K562 (cell line): ENCODE data around the gene TTC9B. TPM values are rescaled to one million over a fixed set of nuclear protein-coding genes. Genes with fewer than 3 reads are reported as not detected.

Experiments used
- ATAC-seq: fragments of 200-7000 bp; cut with Tn5 transposase; 3 replicates; pipeline ENCODE4 v1.9.1; 2020; ENCODE audit warnings: moderate library complexity
- BruUV-seq: library from RNA; stranded (reverse); fragments of 400-500 nt; replicated peaks from 2 replicates; lab custom pipeline; 2021; lab: Mats Ljungman, UMichigan
- CTCF ChIA-PET: fragments of 300-600 bp; formaldehyde crosslinking; extraction: SDS; loops from one replicate; lab custom pipeline; 2021; ENCODE audit warnings: low intra/inter-chr PET ratio; lab: Yijun Ruan, JAX
- POLR2A ChIA-PET: fragments of 300-600, 350-650 bp; sonication (Branson Sonifier 250); formaldehyde crosslinking; extraction: SDS; loops from one replicate; lab custom pipeline; 2021; ENCODE audit warnings: antibody characterized with exemption, inconsistent platforms; lab: Yijun Ruan, JAX
- DNase-seq, 4 experiments: peaks; one replicate each; pipeline versions ENCODE4 v3.0.0 to v3.0.0-alpha.2; 2011 to 2018; ENCODE audit warnings: low spot score in 3 of 4, mixed read lengths in 3 of 4; ENCODE audit errors: extremely low read depth in 1 of 4
- FAIRE-seq: peaks from 2 replicates; lab custom pipeline; 2011; peaks lifted over from hg19 to GRCh38; lab: Jason Lieb, UNC
- H2AFZ ChIP-seq: 2 replicates; pipeline ENCODE4 v1.6.0; 2011; ENCODE audit warnings: low read depth, low read length, control low read depth, inconsistent platforms
- H3K27ac ChIP-seq: fragments of 200-600 bp; 3 replicates; pipeline ENCODE4 v1.8.0; 2011; ENCODE audit warnings: low read depth, mild to moderate bottlenecking, control low read depth, inconsistent platforms, low read length, moderate library complexity, mixed read lengths; ENCODE audit errors: extremely low read depth
- H3K27me3 ChIP-seq, 2 experiments: fragments of 300-600 bp in 1 of 2; 2 replicates in 1 of 2; 3 replicates in 1 of 2; pipeline versions ENCODE4 v1.6.0 to v1.8.0; 2011; ENCODE audit warnings: inconsistent platforms in 2 of 2, low read length in 2 of 2, mild to moderate bottlenecking in 1 of 2, mixed read lengths in 1 of 2, moderate library complexity in 1 of 2; ENCODE audit not compliant: control insufficient read depth in 2 of 2, insufficient read depth in 2 of 2
- H3K36me3 ChIP-seq: fragments of 300-600 bp; 3 replicates; pipeline ENCODE4 v1.8.0; 2011; ENCODE audit warnings: mild to moderate bottlenecking, low read length, inconsistent platforms; ENCODE audit not compliant: control insufficient read depth, insufficient read depth
- H3K4me1 ChIP-seq, 2 experiments: fragments of 200-600 bp in 1 of 2; replicated peaks in 1 of 2; 2 replicates in 1 of 2; 3 replicates in 1 of 2; pipeline versions ENCODE4 v1.5.1 to v1.8.0; 2011; ENCODE audit warnings: inconsistent platforms in 2 of 2, low read length in 2 of 2, mild to moderate bottlenecking in 1 of 2, mixed read lengths in 1 of 2, moderate library complexity in 1 of 2; ENCODE audit not compliant: control insufficient read depth in 2 of 2, insufficient read depth in 2 of 2
- H3K4me2 ChIP-seq: 2 replicates; pipeline ENCODE4 v1.6.1; 2011; ENCODE audit warnings: low read length, control low read depth, inconsistent platforms, mixed read lengths; ENCODE audit not compliant: insufficient read depth
- H3K4me3 ChIP-seq: fragments of 200-600 bp; sonication (generic), shearing (Covaris generic); 2 replicates; pipeline ENCODE4 v1.5.1; 2016; ENCODE audit warnings: control low read depth, inconsistent platforms
- H3K79me2 ChIP-seq: fragments of 200-600 bp; 3 replicates; pipeline ENCODE4 v1.8.0; 2011; ENCODE audit warnings: low read length, inconsistent platforms; ENCODE audit not compliant: control insufficient read depth, insufficient read depth
- H3K9ac ChIP-seq, 2 experiments: 2 replicates each; pipeline versions ENCODE4 v1.6.0 to v1.6.1; 2011; ENCODE audit warnings: low read depth in 2 of 2, low read length in 2 of 2, control low read depth in 1 of 2, inconsistent platforms in 1 of 2, mild to moderate bottlenecking in 1 of 2, mixed read lengths in 1 of 2; ENCODE audit not compliant: insufficient read depth in 1 of 2
- H3K9me1 ChIP-seq: one replicate; pipeline ENCODE4 v1.6.0; 2011; ENCODE audit warnings: inconsistent platforms, mild to moderate bottlenecking, low read length, moderate library complexity; ENCODE audit not compliant: control insufficient read depth, insufficient read depth
- H3K9me3 ChIP-seq: replicated peaks from 2 replicates; pipeline ENCODE4 v1.5.1; 2011; ENCODE audit warnings: low read depth, low read length, inconsistent platforms; ENCODE audit not compliant: control insufficient read depth, insufficient read depth
- H4K20me1 ChIP-seq: replicated peaks from 2 replicates; pipeline ENCODE4 v1.6.1; 2011; ENCODE audit warnings: low read length, inconsistent platforms, mixed read lengths; ENCODE audit not compliant: control insufficient read depth, insufficient read depth
- ARHGAP35 ChIP-seq: fragments of 450-650 bp; IDR thresholded peaks from 2 replicates; pipeline ENCODE4 v1.6.1; 2018; ENCODE audit not compliant: partially characterized antibody
- CBFA2T3 ChIP-seq: fragments of 450-650 bp; IDR thresholded peaks from 2 replicates; pipeline ENCODE4 v1.6.1; 2017
- CUX1 ChIP-seq: fragments of 200-800 bp; sonication (Bioruptor generic); IDR thresholded peaks from 2 replicates; pipeline ENCODE4 v1.6.1; 2016; ENCODE audit warnings: missing genetic modification characterization, missing compliant biosample characterization
- DACH1 ChIP-seq: fragments of 450-650 bp; IDR thresholded peaks from 2 replicates; pipeline ENCODE4 v1.6.1; 2018; ENCODE audit not compliant: partially characterized antibody
- ETS2 ChIP-seq: IDR thresholded peaks from 2 replicates; pipeline ENCODE4 v1.6.1; 2016; ENCODE audit warnings: borderline replicate concordance, missing genetic modification characterization, mild to moderate bottlenecking, moderate library complexity, missing compliant biosample characterization; ENCODE audit not compliant: poor library complexity, severe bottlenecking
- HDAC1 ChIP-seq, 2 experiments: fragments of 450-650 bp; IDR thresholded peaks; 2 replicates each; pipeline ENCODE4 v1.6.1; 2016 to 2017; ENCODE audit warnings: inconsistent platforms in 1 of 2, mild to moderate bottlenecking in 1 of 2, moderate library complexity in 1 of 2
- HINFP ChIP-seq: fragments of 450-650 bp; conservative IDR thresholded peaks from 2 replicates; pipeline ENCODE4 v1.6.1; 2016; ENCODE audit warnings: missing genetic modification characterization, low read depth, mild to moderate bottlenecking, control low read depth, missing compliant biosample characterization
- IRF1 ChIP-seq: sonication (generic); formaldehyde crosslinking; IDR thresholded peaks from 2 replicates; pipeline ENCODE4 v1.8.0; 2022; ENCODE audit warnings: missing genetic modification reagents, mild to moderate bottlenecking, borderline replicate concordance
- NFIX ChIP-seq: fragments of 250-450 bp; sonication (Bioruptor Pico); IDR thresholded peaks from 2 replicates; pipeline ENCODE4 v1.4.0; 2020; ENCODE audit warnings: low read depth, mild to moderate bottlenecking, moderate library complexity
- POLR3A ChIP-seq: IDR thresholded peaks from 2 replicates; pipeline ENCODE4 v1.6.1; 2011; ENCODE audit warnings: borderline replicate concordance, mild to moderate bottlenecking, moderate library complexity; ENCODE audit not compliant: insufficient read length, insufficient read depth; ENCODE audit errors: extremely low read depth
- SAFB2 ChIP-seq: fragments of 200-400 bp; formaldehyde crosslinking; IDR thresholded peaks from 2 replicates; pipeline ENCODE4 v1.6.1; 2018; ENCODE audit warnings: borderline replicate concordance, low read length, low read depth, moderate library complexity; ENCODE audit not compliant: severe bottlenecking
- SMC3 ChIP-seq: conservative IDR thresholded peaks from 2 replicates; pipeline ENCODE4 v1.6.1; 2011; ENCODE audit warnings: low read depth, low read length, improper control_type of control experiment; ENCODE audit not compliant: insufficient read depth
- TEAD2 ChIP-seq: fragments of 450-650 bp; IDR thresholded peaks from 2 replicates; pipeline ENCODE4 v1.6.1; 2016; ENCODE audit warnings: missing genetic modification characterization, control low read depth, missing compliant biosample characterization
- ZFX ChIP-seq: sonication (generic); formaldehyde crosslinking; IDR thresholded peaks from 2 replicates; pipeline ENCODE4 v1.8.0; 2022; ENCODE audit warnings: mild to moderate bottlenecking, missing genetic modification reagents, moderate library complexity
- ZNF79 ChIP-seq: fragments of 250-450 bp; sonication (Bioruptor Pico); IDR thresholded peaks from 2 replicates; pipeline ENCODE4 v1.4.0; 2020; ENCODE audit warnings: low read depth, mild to moderate bottlenecking, moderate library complexity
- WGBS: fragments of 100-300 bp; shearing (Covaris generic); methylation state at CpG from one replicate; pipeline ENCODE4 v1.1.6; 2016; ENCODE audit warnings: low coverage, mixed read lengths; ENCODE audit not compliant: insufficient coverage; ENCODE audit errors: missing lambda C conversion rate; 5-methylcytosine and 5-hydroxymethylcytosine counted together
- in situ Hi-C: fragments of 300-500 bp; cut with MboI; formaldehyde crosslinking; loops from 4 replicates; pipeline ENCODE4 v1.15.0; 2018; ENCODE audit warnings: inconsistent platforms, mixed read lengths
- intact Hi-C: fragments of 100-400 bp; cut with micrococcal nuclease; formaldehyde crosslinking; loops from 2 replicates; pipeline ENCODE4 v1.14.2; 2022
- polyA plus RNA-seq, 8 experiments: library from polyadenylated mRNA; depleted of rRNA in 4 of 8; stranded (reverse) in 5 of 8; unstranded in 3 of 8; fragments of >200 nt; fragmentation: Nextera tagmentation in 2 of 8; fragmentation: Illumina TruSeq in 1 of 8; extraction: Ambion mirVana in 2 of 8; extraction: Trizol in 1 of 8; gene quantifications; 2 replicates each; pipeline versions ENCODE4 v1.2.1 to v1.2.3, GENCODE V29; 2011 to 2014; ENCODE audit warnings: inconsistent platforms in 1 of 8, missing spikeins in 1 of 8
- total RNA-seq, 7 experiments: library from RNA; depleted of rRNA in 6 of 7; stranded (reverse); fragments of >200 nt in 6 of 7; fragmentation: Illumina TruSeq in 2 of 7; extraction: Trizol in 2 of 7; gene quantifications; 2 replicates each; pipeline versions ENCODE4 v1.2.1 to v1.2.3, GENCODE V29; 2011 to 2021; ENCODE audit warnings: low replicate concordance in 1 of 7

TTC9B gene
- total and polyA plus RNA-seq, 9 of the 15 experiments (the other 6 are each of a cell fraction or from before 2014, with no cell fraction given) = 0.06 to 0.14 TPM; not detected in 7

- Histone ChIP-seq H3K27me3 (no peaks in the 10 kb centered on the region), H3K4me1 (peaks cover 45 to 83% of the 10 kb centered on the region in 2 experiments; a peak in 4 of 5 replicates), H3K27ac (peak overlapping the region; percentile 61; the same call in 2 of the 3 replicates), H3K4me2 (peak overlapping the region; percentile 63; the same call in 1 of the 2 replicates), H3K79me2 (peaks cover 90% of the 10 kb centered on the region), H3K4me3 (no peak overlapping the region), H4K20me1 (peaks cover 16% of the 10 kb centered on the region; the same call in 1 of the 2 replicates), H3K9ac (peak overlapping the region; percentile 29 to 90; a peak in 2 of 4 replicates), H3K36me3 (peaks cover 79% of the 10 kb centered on the region), H2AFZ (no peak overlapping the region), H3K9me1 (peaks cover 4% of the 10 kb centered on the region), H3K9me3 (no peaks in the 10 kb centered on the region)
- intact Hi-C loops = no loop called here
- FAIRE-seq = no peak
- no peak for DNase-seq
- in situ Hi-C loops = no loop called here
- no peak for ATAC-seq
- CTCF ChIA-PET = no interaction called here
- no TSS peak for BruUV-seq
- WGBS = 63% methylated on average over 6 of the region's 6 CpGs
- POLR2A ChIA-PET = interaction anchor here (1.1 to 1.5 kb wide), 2 partner anchors 12 to 108 kb away, joined by 3 read pairs; no protein-coding TSS in a partner anchor
- TF ChIP-seq ZNF79 (no peak), CBFA2T3 (0 out of 2 replicates have a peak, but pooled peaks have one; percentile 32), ARHGAP35 (no peak), DACH1 (peak; percentile 24), SMC3 (no peak), IRF1 (CRISPR knock-in tag) (no peak), TEAD2 (tag) (no peak), HINFP (tag) (no peak), HDAC1 (IDR thresholded peaks at IDR 0.05) (no peak), ZFX (CRISPR knock-in tag) (no peak), CUX1 (CRISPR knock-in tag) (no peak), NFIX (CRISPR knock-in tag) (no peak), POLR3A (no peak), ETS2 (tag) (no peak), SAFB2 (no peak)
Observed at GRCh38 chr19:40267601-40267997, 49.4 kb upstream of the TTC9B start.
